ENCODE measurements around the gene NOTUM. TPM values are rescaled to one million over a fixed set of nuclear protein-coding genes. Genes with fewer than 3 reads are reported as not detected.

The NOTUM gene
- total and polyA plus RNA-seq, 2 donors (not counting 3 experiments of a cell fraction or from before 2014, with no cell fraction given), result not detected

- Histone ChIP-seq H3K4me1 (ENCODE audit: control insufficient read depth, extremely low read depth, insufficient read depth, low read length) (no peaks in the 10 kb centered on the region), H3K79me2 (ENCODE audit: control insufficient read depth, insufficient read depth, low read length) (no peaks in the 10 kb centered on the region), H3K27ac (ENCODE audit: insufficient read depth, low read depth, low read length) (no peak overlapping the region), H3K36me3 (ENCODE audit: control insufficient read depth in 2 of 2, extremely low read depth in 1 of 2, insufficient read depth in 2 of 2, low read length in 2 of 2) (no peaks in the 10 kb centered on the region), H3K4me2 (ENCODE audit: insufficient read depth, low read length) (no peak overlapping the region), H4K20me1 (replicated peaks; ENCODE audit: control insufficient read depth, extremely low read depth, insufficient read depth, low read length) (no peaks in the 10 kb centered on the region), H3K9ac (replicated peaks; ENCODE audit: extremely low read depth, insufficient read depth, low read length) (no peak overlapping the region), H2AFZ (ENCODE audit: low read depth, low read length) (no peak overlapping the region), H3K9me1 (replicated peaks; ENCODE audit: control insufficient read depth, extremely low read depth, insufficient read depth, low read length) (no peaks in the 10 kb centered on the region), H3K9me3 (replicated peaks; ENCODE audit: control insufficient read depth, insufficient read depth, low read length) (no peaks in the 10 kb centered on the region), H3K4me3 (replicated peaks in 1 of 3; ENCODE audit: insufficient read depth in 1 of 3, low read depth in 1 of 3, low read length in 3 of 3) (no peak overlapping the region), H3K27me3 (ENCODE audit: control insufficient read depth in 2 of 2, insufficient read depth in 2 of 2, low read length in 2 of 2) (no peaks in the 10 kb centered on the region)
- BruUV-seq (replicated peaks), result no TSS peak
- POLR2A ChIA-PET, result no interaction called here
- no peak for FAIRE-seq
- no peak for DNase-seq (ENCODE audit: low read depth, low spot score)
- dilution Hi-C loops (cut with MboI; ENCODE audit: extremely low pct_ligation_motif_present, low sequenced_read_pairs) (no loop called here), intact Hi-C loops (cut with micrococcal nuclease) (no loop called here)
- CTCF ChIA-PET, result interaction anchor here (1.4 kb wide), 1 partner anchor 25 kb away, joined by 3 read pairs; the partner anchor contains the start of gene MAFG
- TF ChIP-seq MYC (IDR thresholded peaks at IDR 0.05; ENCODE audit: low read depth, low read length), result no peak
Measured at GRCh38 chr17:81951785-81952684, 9.0 kb downstream of the NOTUM start.

GRCh38 chr17:81950501-81950900 lies 10.5 kb downstream of the NOTUM start:
- ChIA-PET CTCF (interaction anchor here (4.2 kb wide), 1 partner anchor 9 kb away, joined by 33 read pairs; no protein-coding TSS in a partner anchor), POLR2A (interaction anchor here (0.5 kb wide), 1 partner anchor 92 kb away, joined by 3 read pairs; no protein-coding TSS in a partner anchor)
- no peak for TF ChIP-seq POLR2A (IDR thresholded peaks at IDR 0.05; ENCODE audit: low read depth, low read length)
- TF ChIP-seq EZH2 (IDR thresholded peaks at IDR 0.05; ENCODE audit: borderline replicate concordance, low read depth, low read length, severe bottlenecking), result no peak
- TF ChIP-seq, protein P1, sequence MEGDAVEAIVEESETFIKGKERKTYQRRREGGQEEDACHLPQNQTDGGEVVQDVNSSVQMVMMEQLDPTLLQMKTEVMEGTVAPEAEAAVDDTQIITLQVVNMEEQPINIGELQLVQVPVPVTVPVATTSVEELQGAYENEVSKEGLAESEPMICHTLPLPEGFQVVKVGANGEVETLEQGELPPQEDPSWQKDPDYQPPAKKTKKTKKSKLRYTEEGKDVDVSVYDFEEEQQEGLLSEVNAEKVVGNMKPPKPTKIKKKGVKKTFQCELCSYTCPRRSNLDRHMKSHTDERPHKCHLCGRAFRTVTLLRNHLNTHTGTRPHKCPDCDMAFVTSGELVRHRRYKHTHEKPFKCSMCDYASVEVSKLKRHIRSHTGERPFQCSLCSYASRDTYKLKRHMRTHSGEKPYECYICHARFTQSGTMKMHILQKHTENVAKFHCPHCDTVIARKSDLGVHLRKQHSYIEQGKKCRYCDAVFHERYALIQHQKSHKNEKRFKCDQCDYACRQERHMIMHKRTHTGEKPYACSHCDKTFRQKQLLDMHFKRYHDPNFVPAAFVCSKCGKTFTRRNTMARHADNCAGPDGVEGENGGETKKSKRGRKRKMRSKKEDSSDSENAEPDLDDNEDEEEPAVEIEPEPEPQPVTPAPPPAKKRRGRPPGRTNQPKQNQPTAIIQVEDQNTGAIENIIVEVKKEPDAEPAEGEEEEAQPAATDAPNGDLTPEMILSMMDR (IDR thresholded peaks at IDR 0.05; ENCODE audit: extremely low read depth in 1 of 2, insufficient read depth in 1 of 2, low read depth in 1 of 2, low read length in 2 of 2), result no peak
- H2AFZ ChIP-seq (ENCODE audit: low read depth, low read length), result no peak overlapping the region
- no peak overlapping the region for H3K27ac ChIP-seq (ENCODE audit: insufficient read depth, low read depth, low read length)
- no TSS peak for BruUV-seq (replicated peaks)
- no peak overlapping the region for H3K9ac ChIP-seq (replicated peaks; ENCODE audit: extremely low read depth, insufficient read depth, low read length)
- DNase-seq (ENCODE audit: low read depth, low spot score) (no peak), FAIRE-seq (no peak)
- no peaks in the 10 kb centered on the region for H3K4me1 ChIP-seq (ENCODE audit: control insufficient read depth, extremely low read depth, insufficient read depth, low read length)
- H3K27me3 ChIP-seq (ENCODE audit: control insufficient read depth in 2 of 2, insufficient read depth in 2 of 2, low read length in 2 of 2), result no peaks in the 10 kb centered on the region
- H3K4me3 ChIP-seq (replicated peaks in 1 of 3; ENCODE audit: insufficient read depth in 1 of 3, low read depth in 1 of 3, low read length in 3 of 3), result no peak overlapping the region
- no peaks in the 10 kb centered on the region for H3K9me1 ChIP-seq (replicated peaks; ENCODE audit: control insufficient read depth, extremely low read depth, insufficient read depth, low read length)
- H3K4me2 ChIP-seq (ENCODE audit: insufficient read depth, low read length), result no peak overlapping the region
- dilution Hi-C loops (cut with MboI; ENCODE audit: extremely low pct_ligation_motif_present, low sequenced_read_pairs), result no loop called here
- H4K20me1 ChIP-seq (replicated peaks; ENCODE audit: control insufficient read depth, extremely low read depth, insufficient read depth, low read length), result no peaks in the 10 kb centered on the region
- no peaks in the 10 kb centered on the region for H3K79me2 ChIP-seq (ENCODE audit: control insufficient read depth, insufficient read depth, low read length)
- no peaks in the 10 kb centered on the region for H3K36me3 ChIP-seq (ENCODE audit: control insufficient read depth in 2 of 2, extremely low read depth in 1 of 2, insufficient read depth in 2 of 2, low read length in 2 of 2)
- H3K9me3 ChIP-seq (replicated peaks; ENCODE audit: control insufficient read depth, insufficient read depth, low read length), result no peaks in the 10 kb centered on the region
- intact Hi-C loops (cut with micrococcal nuclease), result no loop called here

Measured in endothelial cell of umbilical vein (primary cell).